Stimulated activated CD4-positive, alpha-beta T cell treated with anti-CD3 and anti-CD28 coated beads, Interleukin-4, amount 100 ng/mL, for 4 hours (primary cell): Measurements from ENCODE around the gene LCN1.

Experiments
- DNase-seq, 2 experiments: peaks; one replicate each; pipeline ENCODE4 v3.0.0-alpha.2; 2020

The LCN1 gene

DNA sequence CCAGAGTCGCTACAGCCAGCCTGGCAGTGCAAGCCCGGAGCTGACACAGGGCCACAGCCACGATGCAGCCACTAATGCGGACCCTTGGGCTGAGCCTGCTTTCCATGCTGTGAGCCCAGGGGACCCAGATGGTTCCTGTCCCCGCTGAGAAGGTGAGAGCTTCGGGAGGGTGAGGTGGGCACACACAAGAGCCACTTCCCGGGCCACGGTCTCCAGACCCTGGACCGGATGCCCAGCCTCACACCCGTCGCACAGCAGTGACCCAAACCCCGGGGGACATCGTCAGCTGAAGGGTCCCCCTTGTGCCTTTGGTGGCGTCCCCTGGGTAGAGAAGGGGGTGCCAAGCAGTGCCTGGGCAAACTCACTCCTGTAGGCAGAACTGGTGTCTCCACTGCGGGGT is 53.7 kb downstream of the LCN1 start:
- no peak for DNase-seq
